K562 (cell line): ENCODE results near the gene ZNHIT2. TPM values are rescaled to one million over a fixed set of nuclear protein-coding genes. Genes with fewer than 3 reads are reported as not detected.
A peak's percentile ranks its signal among the peaks of the same experiment; 100 is the strongest.

Source experiments
- ETV1 ChIP-seq: fragments of 450-650 bp; conservative IDR thresholded peaks from 2 replicates; pipeline ENCODE4 v1.6.1; 2016; ENCODE audit warnings: missing genetic modification characterization, control low read depth, low read depth, missing compliant biosample characterization
- EZH2 ChIP-seq: IDR thresholded peaks from 2 replicates; pipeline ENCODE4 v1.6.1; 2012; ENCODE audit warnings: low read depth, mild to moderate bottlenecking, inconsistent platforms, low read length, borderline replicate concordance
- GABPB2 ChIP-seq: fragments of 250-450 bp; sonication (Bioruptor Pico); conservative IDR thresholded peaks from 2 replicates; pipeline ENCODE4 v1.5.1; 2021; ENCODE audit warnings: mild to moderate bottlenecking
- GATAD2A ChIP-seq: fragments of 450-650 bp; IDR thresholded peaks from 2 replicates; pipeline ENCODE4 v1.6.1; 2017
- GTF2F1 ChIP-seq: IDR thresholded peaks from 2 replicates; pipeline ENCODE4 v1.6.1; 2011; ENCODE audit warnings: low read depth, low read length, improper control_type of control experiment
- KDM2B ChIP-seq: fragments of 250-450 bp; sonication (Bioruptor Pico); IDR thresholded peaks from 2 replicates; pipeline ENCODE4 v1.8.0; 2021; ENCODE audit warnings: mild to moderate bottlenecking, moderate library complexity
- NUFIP1 ChIP-seq: fragments of 450-650 bp; IDR thresholded peaks from 2 replicates; pipeline ENCODE4 v1.6.1; 2018; ENCODE audit not compliant: partially characterized antibody
- PRMT5 ChIP-seq: sonication (generic); formaldehyde crosslinking; IDR thresholded peaks from 2 replicates; pipeline ENCODE4 v1.5.0; 2020; ENCODE audit warnings: missing genetic modification reagents
- PURB ChIP-seq: sonication (generic); formaldehyde crosslinking; IDR thresholded peaks from 2 replicates; pipeline ENCODE4 v1.9.0; 2021; ENCODE audit warnings: low read depth, mild to moderate bottlenecking, missing genetic modification reagents
- RBBP5 ChIP-seq: fragments of 200-600 bp; sonication (generic); IDR thresholded peaks from 2 replicates; pipeline ENCODE4 v1.6.1; 2012; ENCODE audit warnings: borderline replicate concordance, mild to moderate bottlenecking, low read length, control low read depth, inconsistent platforms; ENCODE audit not compliant: insufficient read depth, poor library complexity, severe bottlenecking
- TAF1 ChIP-seq: IDR thresholded peaks from 2 replicates; pipeline ENCODE4 v1.6.1; 2011; ENCODE audit warnings: mild to moderate bottlenecking, low read length, moderate library complexity; ENCODE audit not compliant: insufficient read depth, control insufficient read depth, severe bottlenecking; ENCODE audit errors: extremely low read depth
- TEAD1 ChIP-seq, 2 experiments: fragments of 450-650 bp in 1 of 2; sonication (generic) in 1 of 2; formaldehyde crosslinking; IDR thresholded peaks; 2 replicates each; pipeline versions ENCODE4 v1.4.0 to v1.8.0; 2020 to 2022; ENCODE audit warnings: mild to moderate bottlenecking in 2 of 2, missing genetic modification reagents in 1 of 2
- TRIM28 ChIP-seq: fragments of 450-650 bp; IDR thresholded peaks from 2 replicates; pipeline ENCODE4 v1.6.1; 2017
- XRCC5 ChIP-seq: fragments of 200-400 bp; formaldehyde crosslinking; IDR thresholded peaks from 2 replicates; pipeline ENCODE4 v1.6.1; 2017; ENCODE audit warnings: low read depth, mild to moderate bottlenecking, low read length
- ZC3H11A ChIP-seq: IDR thresholded peaks from 2 replicates; pipeline ENCODE4 v1.6.1; 2012; ENCODE audit warnings: low read depth, low read length, improper control_type of control experiment
- ZNF217 ChIP-seq: sonication (generic); formaldehyde crosslinking; IDR thresholded peaks from 2 replicates; pipeline ENCODE4 v1.8.0; 2022; ENCODE audit warnings: mild to moderate bottlenecking, missing genetic modification reagents
- ZNF41 ChIP-seq: fragments of 250-450 bp; sonication (Bioruptor Pico); conservative IDR thresholded peaks from 2 replicates; pipeline ENCODE4 v1.4.0; 2020; ENCODE audit warnings: mild to moderate bottlenecking
- polyA plus RNA-seq, 8 experiments: library from polyadenylated mRNA; depleted of rRNA in 4 of 8; stranded (reverse) in 5 of 8; unstranded in 3 of 8; fragments of >200 nt; fragmentation: Nextera tagmentation in 2 of 8; fragmentation: Illumina TruSeq in 1 of 8; extraction: Ambion mirVana in 2 of 8; extraction: Trizol in 1 of 8; gene quantifications; 2 replicates each; pipeline versions ENCODE4 v1.2.1 to v1.2.3, GENCODE V29; 2011 to 2014; ENCODE audit warnings: inconsistent platforms in 1 of 8, missing spikeins in 1 of 8
- total RNA-seq, 7 experiments: library from RNA; depleted of rRNA in 6 of 7; stranded (reverse); fragments of >200 nt in 6 of 7; fragmentation: Illumina TruSeq in 2 of 7; extraction: Trizol in 2 of 7; gene quantifications; 2 replicates each; pipeline versions ENCODE4 v1.2.1 to v1.2.3, GENCODE V29; 2011 to 2021; ENCODE audit warnings: low replicate concordance in 1 of 7
- TF ChIP-seq, protein P1 (sequence below): fragments of 450-650 bp; formaldehyde crosslinking; IDR thresholded peaks from 2 replicates; pipeline ENCODE4 v1.4.0; 2022; ENCODE audit warnings: mild to moderate bottlenecking, moderate library complexity
- TF ChIP-seq, protein P2 (sequence below): sonication (generic); formaldehyde crosslinking; IDR thresholded peaks from 2 replicates; pipeline ENCODE4 v1.8.0; 2022; ENCODE audit warnings: missing genetic modification reagents, mild to moderate bottlenecking, moderate library complexity, borderline replicate concordance
- TF ChIP-seq, protein P3 (sequence below): sonication (generic); formaldehyde crosslinking; IDR thresholded peaks from 2 replicates; pipeline ENCODE4 v1.8.1; 2023; ENCODE audit warnings: mild to moderate bottlenecking, missing genetic modification reagents
- TF ChIP-seq, protein P4 (sequence below): fragments of 450-650 bp; IDR thresholded peaks from 2 replicates; pipeline ENCODE4 v1.6.1; 2016; ENCODE audit warnings: low read depth, mild to moderate bottlenecking, moderate library complexity
- TF ChIP-seq, protein P5 (sequence below): fragments of 250-450 bp; sonication (Bioruptor Pico); IDR thresholded peaks from 2 replicates; pipeline ENCODE4 v1.8.0; 2022; ENCODE audit warnings: inconsistent platforms

The ZNHIT2 gene
- total and polyA plus RNA-seq, 9 of the 15 experiments (the other 6 are each of a cell fraction or from before 2014, with no cell fraction given) = 0.08 to 39.0 (median 2.5) TPM

DNA sequence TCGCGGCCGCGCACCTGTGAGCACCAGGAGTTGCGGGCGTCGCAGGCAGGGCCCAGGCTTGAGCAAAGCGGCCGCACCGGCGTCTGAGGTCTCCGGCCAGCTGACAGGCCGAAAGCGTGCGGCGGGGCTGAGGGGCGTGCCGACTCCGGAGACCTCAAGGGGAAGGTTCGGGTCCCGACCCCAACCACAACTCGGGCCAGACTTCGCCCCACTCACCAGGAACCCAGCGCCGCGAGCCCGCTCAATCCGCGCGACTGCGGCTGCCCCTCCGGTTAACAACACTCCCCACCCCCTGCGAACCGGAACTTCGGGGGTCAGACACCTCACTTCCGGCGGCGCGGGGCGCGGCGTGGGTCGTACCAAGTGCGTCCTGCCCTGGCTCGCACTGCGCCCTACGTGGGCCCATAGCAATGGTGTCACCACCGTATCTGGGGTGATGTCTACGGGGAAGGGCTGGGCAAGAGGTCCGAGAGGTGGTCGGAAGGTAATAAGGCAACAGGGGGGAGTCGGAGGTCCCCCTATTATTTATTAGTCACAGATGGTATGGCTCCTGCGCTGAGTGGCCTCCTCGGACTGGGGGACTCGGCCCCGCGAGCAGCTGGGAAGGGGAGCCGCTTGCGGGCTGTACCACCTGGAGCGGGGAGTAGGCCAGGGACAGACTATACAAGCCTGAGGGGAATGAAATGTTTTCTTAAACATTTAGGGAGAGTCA, 16.9 kb upstream of the ZNHIT2 start, which contains the start of gene SYVN1 (continued):
- TF ChIP-seq, protein P1, sequence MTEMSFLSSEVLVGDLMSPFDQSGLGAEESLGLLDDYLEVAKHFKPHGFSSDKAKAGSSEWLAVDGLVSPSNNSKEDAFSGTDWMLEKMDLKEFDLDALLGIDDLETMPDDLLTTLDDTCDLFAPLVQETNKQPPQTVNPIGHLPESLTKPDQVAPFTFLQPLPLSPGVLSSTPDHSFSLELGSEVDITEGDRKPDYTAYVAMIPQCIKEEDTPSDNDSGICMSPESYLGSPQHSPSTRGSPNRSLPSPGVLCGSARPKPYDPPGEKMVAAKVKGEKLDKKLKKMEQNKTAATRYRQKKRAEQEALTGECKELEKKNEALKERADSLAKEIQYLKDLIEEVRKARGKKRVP = no peak
- TF ChIP-seq ZNF41 (CRISPR knock-in tag) (0 out of 2 replicates have a peak, but pooled peaks have one; percentile 24), PURB (no peak), GTF2F1 (0 out of 2 replicates have a peak, but pooled peaks have one; percentile 24), TEAD1 (CRISPR knock-in tag; IDR thresholded peaks at IDR 0.05) (no peak), GATAD2A (0 out of 2 replicates have a peak, but pooled peaks have one; percentile 58), EZH2 (no peak), RBBP5 (peak; percentile 87), TAF1 (peak; percentile 75), ETV1 (tag) (peak; percentile 89), NUFIP1 (peak; percentile 82), XRCC5 (no peak), TRIM28 (peak; percentile 51; the same call in 1 of the 2 replicates), KDM2B (CRISPR knock-in tag) (0 out of 2 replicates have a peak, but pooled peaks have one; percentile 35), GABPB2 (CRISPR knock-in tag) (no peak), ZNF217 (CRISPR knock-in tag) (no peak), PRMT5 (0 out of 2 replicates have a peak, but pooled peaks have one; percentile 9), ZC3H11A (no peak)
- TF ChIP-seq, protein P2, sequence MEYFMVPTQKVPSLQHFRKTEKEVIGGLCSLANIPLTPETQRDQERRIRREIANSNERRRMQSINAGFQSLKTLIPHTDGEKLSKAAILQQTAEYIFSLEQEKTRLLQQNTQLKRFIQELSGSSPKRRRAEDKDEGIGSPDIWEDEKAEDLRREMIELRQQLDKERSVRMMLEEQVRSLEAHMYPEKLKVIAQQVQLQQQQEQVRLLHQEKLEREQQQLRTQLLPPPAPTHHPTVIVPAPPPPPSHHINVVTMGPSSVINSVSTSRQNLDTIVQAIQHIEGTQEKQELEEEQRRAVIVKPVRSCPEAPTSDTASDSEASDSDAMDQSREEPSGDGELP (CRISPR knock-in tag) = peak; percentile 94
- TF ChIP-seq, protein P3, sequence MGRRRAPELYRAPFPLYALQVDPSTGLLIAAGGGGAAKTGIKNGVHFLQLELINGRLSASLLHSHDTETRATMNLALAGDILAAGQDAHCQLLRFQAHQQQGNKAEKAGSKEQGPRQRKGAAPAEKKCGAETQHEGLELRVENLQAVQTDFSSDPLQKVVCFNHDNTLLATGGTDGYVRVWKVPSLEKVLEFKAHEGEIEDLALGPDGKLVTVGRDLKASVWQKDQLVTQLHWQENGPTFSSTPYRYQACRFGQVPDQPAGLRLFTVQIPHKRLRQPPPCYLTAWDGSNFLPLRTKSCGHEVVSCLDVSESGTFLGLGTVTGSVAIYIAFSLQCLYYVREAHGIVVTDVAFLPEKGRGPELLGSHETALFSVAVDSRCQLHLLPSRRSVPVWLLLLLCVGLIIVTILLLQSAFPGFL (CRISPR knock-in tag) = no peak
- TF ChIP-seq, protein P4, sequence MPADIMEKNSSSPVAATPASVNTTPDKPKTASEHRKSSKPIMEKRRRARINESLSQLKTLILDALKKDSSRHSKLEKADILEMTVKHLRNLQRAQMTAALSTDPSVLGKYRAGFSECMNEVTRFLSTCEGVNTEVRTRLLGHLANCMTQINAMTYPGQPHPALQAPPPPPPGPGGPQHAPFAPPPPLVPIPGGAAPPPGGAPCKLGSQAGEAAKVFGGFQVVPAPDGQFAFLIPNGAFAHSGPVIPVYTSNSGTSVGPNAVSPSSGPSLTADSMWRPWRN = no peak
- TF ChIP-seq, protein P5, sequence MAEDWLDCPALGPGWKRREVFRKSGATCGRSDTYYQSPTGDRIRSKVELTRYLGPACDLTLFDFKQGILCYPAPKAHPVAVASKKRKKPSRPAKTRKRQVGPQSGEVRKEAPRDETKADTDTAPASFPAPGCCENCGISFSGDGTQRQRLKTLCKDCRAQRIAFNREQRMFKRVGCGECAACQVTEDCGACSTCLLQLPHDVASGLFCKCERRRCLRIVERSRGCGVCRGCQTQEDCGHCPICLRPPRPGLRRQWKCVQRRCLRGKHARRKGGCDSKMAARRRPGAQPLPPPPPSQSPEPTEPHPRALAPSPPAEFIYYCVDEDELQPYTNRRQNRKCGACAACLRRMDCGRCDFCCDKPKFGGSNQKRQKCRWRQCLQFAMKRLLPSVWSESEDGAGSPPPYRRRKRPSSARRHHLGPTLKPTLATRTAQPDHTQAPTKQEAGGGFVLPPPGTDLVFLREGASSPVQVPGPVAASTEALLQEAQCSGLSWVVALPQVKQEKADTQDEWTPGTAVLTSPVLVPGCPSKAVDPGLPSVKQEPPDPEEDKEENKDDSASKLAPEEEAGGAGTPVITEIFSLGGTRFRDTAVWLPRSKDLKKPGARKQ (CRISPR knock-in tag) = no peak
